H1 (cell line): Measurements from ENCODE around the gene SHPK. TPM values are rescaled to one million over a fixed set of nuclear protein-coding genes. Genes with fewer than 3 reads are reported as not detected.

Source experiments
- CTCF ChIA-PET: fragments of 300-600 bp; sonication (Branson Sonifier 250); formaldehyde crosslinking; loops from one replicate; lab custom pipeline; 2021; ENCODE audit not compliant: partially characterized antibody; lab: Charles Lee
- POLR2A ChIA-PET: fragments of 300-600 bp; sonication (Branson Sonifier 250); formaldehyde crosslinking; loops from one replicate; lab custom pipeline; 2021; ENCODE audit warnings: inconsistent platforms; ENCODE audit not compliant: partially characterized antibody; lab: Charles Lee
- DNase-seq, 2 experiments: peaks; one replicate each; pipeline versions ENCODE4 v3.0.0 to v3.0.0-alpha.2; 2010 to 2022; ENCODE audit warnings: low spot score in 2 of 2, low read depth in 1 of 2, mixed read lengths in 1 of 2
- FAIRE-seq: peaks from 2 replicates; lab custom pipeline; 2011; peaks lifted over from hg19 to GRCh38; lab: Jason Lieb, UNC
- H2AFZ ChIP-seq: 2 replicates; pipeline ENCODE4 v1.8.1; 2012; ENCODE audit warnings: low read length, inconsistent platforms
- H2AK5ac ChIP-seq: 2 replicates; pipeline ENCODE4 v1.6.1; 2013; ENCODE audit warnings: low read depth, low read length
- H2BK120ac ChIP-seq: replicated peaks from 2 replicates; pipeline ENCODE3; 2013; ENCODE audit warnings: low read depth, low read length, inconsistent platforms
- H2BK12ac ChIP-seq: 2 replicates; pipeline ENCODE4 v1.6.1; 2013; ENCODE audit warnings: low read depth, low read length
- H2BK15ac ChIP-seq: 2 replicates; pipeline ENCODE4 v1.6.1; 2013; ENCODE audit warnings: low read length
- H2BK20ac ChIP-seq: 2 replicates; pipeline ENCODE4 v1.6.1; 2013; ENCODE audit warnings: low read length
- H2BK5ac ChIP-seq: 2 replicates; pipeline ENCODE4 v1.6.1; 2013; ENCODE audit warnings: low read depth, low read length
- H3K14ac ChIP-seq: 2 replicates; pipeline ENCODE4 v1.6.1; 2013; ENCODE audit warnings: inconsistent platforms; ENCODE audit not compliant: insufficient read length
- H3K18ac ChIP-seq: 2 replicates; pipeline ENCODE4 v1.6.1; 2013; ENCODE audit warnings: low read length; ENCODE audit errors: extremely low read depth
- H3K23ac ChIP-seq: 2 replicates; pipeline ENCODE4 v1.6.1; 2013; ENCODE audit warnings: inconsistent platforms; ENCODE audit not compliant: insufficient read length
- H3K23me2 ChIP-seq: 2 replicates; pipeline ENCODE4 v1.6.1; 2013; ENCODE audit warnings: low read depth, low read length
- H3K27ac ChIP-seq: 2 replicates; pipeline ENCODE4 v1.6.1; 2011; ENCODE audit warnings: low read depth, low read length, inconsistent platforms
- H3K27me3 ChIP-seq, 4 experiments: replicated peaks in 1 of 4; 1 replicate in 1 of 4; 2 replicates in 3 of 4; pipeline versions ENCODE4 v1.6.1 to v1.8.1; 2011 to 2013; ENCODE audit warnings: low read length in 3 of 4, mild to moderate bottlenecking in 3 of 4, inconsistent platforms in 2 of 4, mixed read lengths in 2 of 4, moderate library complexity in 1 of 4; ENCODE audit not compliant: control insufficient read depth in 3 of 4, insufficient read depth in 3 of 4; ENCODE audit errors: extremely low read depth in 1 of 4
- H3K36me3 ChIP-seq, 4 experiments: 2 replicates each; pipeline versions ENCODE4 v1.6.1 to v1.8.1; 2011 to 2013; ENCODE audit warnings: mild to moderate bottlenecking in 4 of 4, low read length in 3 of 4, moderate library complexity in 2 of 4, control low read depth in 1 of 4, inconsistent platforms in 1 of 4; ENCODE audit not compliant: insufficient read depth in 4 of 4, control insufficient read depth in 2 of 4
- H3K4ac ChIP-seq: replicated peaks from 2 replicates; pipeline ENCODE3; 2013; ENCODE audit warnings: low read length, low read depth, mixed read lengths, inconsistent platforms; ENCODE audit not compliant: insufficient read length
- H3K4me1 ChIP-seq, 4 experiments: replicated peaks in 1 of 4; 1 replicate in 1 of 4; 2 replicates in 3 of 4; pipeline versions ENCODE4 v1.6.1 to v1.8.1; 2011 to 2013; ENCODE audit warnings: low read length in 3 of 4, inconsistent platforms in 2 of 4, mixed read lengths in 1 of 4; ENCODE audit not compliant: insufficient read depth in 4 of 4, control insufficient read depth in 3 of 4
- H3K4me2 ChIP-seq, 2 experiments: 2 replicates each; pipeline versions ENCODE4 v1.6.1 to v1.8.1; 2011 to 2013; ENCODE audit warnings: low read depth in 2 of 2, low read length in 2 of 2, control low read depth in 1 of 2, inconsistent platforms in 1 of 2, mild to moderate bottlenecking in 1 of 2; ENCODE audit not compliant: insufficient read depth in 1 of 2
- H3K4me3 ChIP-seq, 4 experiments: fragments of 200-600, 300-600 bp in 1 of 4; sonication (generic), shearing (Covaris generic), sonication (Bioruptor Twin) in 1 of 4; 2 replicates each; pipeline versions ENCODE4 v1.5.1 to v1.8.1; 2011 to 2016; ENCODE audit warnings: low read length in 4 of 4, low read depth in 3 of 4, control low read depth in 2 of 4, inconsistent platforms in 2 of 4, mild to moderate bottlenecking in 2 of 4, mixed read lengths in 1 of 4, moderate library complexity in 1 of 4; ENCODE audit not compliant: insufficient read depth in 2 of 4; ENCODE audit errors: extremely low read depth in 1 of 4
- H3K56ac ChIP-seq: replicated peaks from 2 replicates; pipeline ENCODE3; 2013; ENCODE audit warnings: low read depth, mild to moderate bottlenecking, mixed read lengths, low read length, inconsistent platforms; ENCODE audit not compliant: insufficient read length
- H3K79me1 ChIP-seq: 2 replicates; pipeline ENCODE4 v1.6.1; 2013; ENCODE audit warnings: low read depth, low read length, control low read depth
- H3K79me2 ChIP-seq, 2 experiments: 2 replicates each; pipeline versions ENCODE4 v1.6.1 to v1.8.1; 2012 to 2013; ENCODE audit warnings: low read length in 2 of 2, mild to moderate bottlenecking in 2 of 2, inconsistent platforms in 1 of 2; ENCODE audit not compliant: insufficient read depth in 2 of 2, control insufficient read depth in 1 of 2
- H3K9ac ChIP-seq, 4 experiments: replicated peaks in 1 of 4; 1 replicate in 1 of 4; 2 replicates in 3 of 4; pipeline versions ENCODE4 v1.6.1 to v1.8.1; 2011 to 2013; ENCODE audit warnings: low read depth in 3 of 4, low read length in 3 of 4, control low read depth in 2 of 4, mild to moderate bottlenecking in 2 of 4, moderate library complexity in 2 of 4, inconsistent platforms in 1 of 4; ENCODE audit errors: extremely low read depth in 1 of 4
- H3K9me3 ChIP-seq, 2 experiments: 2 replicates each; pipeline versions ENCODE4 v1.6.1 to v1.8.1; 2012 to 2013; ENCODE audit warnings: mild to moderate bottlenecking in 2 of 2, moderate library complexity in 2 of 2, control low read depth in 1 of 2, inconsistent platforms in 1 of 2, low read depth in 1 of 2, low read length in 1 of 2, mixed read lengths in 1 of 2; ENCODE audit not compliant: insufficient read depth in 2 of 2
- H4K20me1 ChIP-seq, 2 experiments: replicated peaks in 1 of 2; 2 replicates each; pipeline versions ENCODE3 to v1.8.1; 2011 to 2013; ENCODE audit warnings: inconsistent platforms in 2 of 2, low read length in 2 of 2, mild to moderate bottlenecking in 1 of 2; ENCODE audit not compliant: insufficient read depth in 2 of 2, control insufficient read depth in 1 of 2
- H4K5ac ChIP-seq: 2 replicates; pipeline ENCODE4 v1.6.1; 2013; ENCODE audit warnings: low read length, low read depth, mixed read lengths, inconsistent platforms; ENCODE audit not compliant: insufficient read length
- H4K8ac ChIP-seq: 2 replicates; pipeline ENCODE4 v1.8.0; 2013; ENCODE audit warnings: mild to moderate bottlenecking, moderate library complexity, low read length, inconsistent platforms; ENCODE audit not compliant: insufficient read depth; ENCODE audit errors: extremely low read depth
- H4K91ac ChIP-seq: replicated peaks from 2 replicates; pipeline ENCODE3; 2013; ENCODE audit warnings: low read length, mixed read lengths, inconsistent platforms; ENCODE audit not compliant: insufficient read length
- EZH2 ChIP-seq: fragments of 200-600 bp; sonication (generic); IDR thresholded peaks from 2 replicates; pipeline ENCODE4 v1.7.1; 2012; ENCODE audit warnings: low read depth, mild to moderate bottlenecking, moderate library complexity, low read length, inconsistent platforms; ENCODE audit not compliant: severe bottlenecking
- KDM5A ChIP-seq: fragments of 200-600 bp; IDR thresholded peaks from 2 replicates; pipeline ENCODE4 v1.7.1; 2012; ENCODE audit warnings: mild to moderate bottlenecking, low read length, inconsistent platforms, mixed read lengths
- RBBP5 ChIP-seq: IDR thresholded peaks from 2 replicates; pipeline ENCODE4 v1.7.1; 2012; ENCODE audit warnings: low read depth, mild to moderate bottlenecking, inconsistent platforms, low read length, moderate library complexity, borderline replicate concordance
- TCF12 ChIP-seq: IDR thresholded peaks from 2 replicates; pipeline ENCODE4 v1.6.1; 2011; ENCODE audit warnings: low read depth, mild to moderate bottlenecking, low read length
- ZNF274 ChIP-seq: IDR thresholded peaks from 2 replicates; pipeline ENCODE4 v1.7.0; 2012; ENCODE audit warnings: low read length, borderline replicate concordance; ENCODE audit errors: extremely low read depth
- WGBS, 2 experiments: shearing (Covaris generic) in 1 of 2; methylation state at CpG; one replicate each; pipeline versions ENCODE4 v1.1.6 to v1.1.7; 2013 to 2015; ENCODE audit warnings: low lambda C conversion rate in 2 of 2, mixed read lengths in 2 of 2, inconsistent platforms in 1 of 2, low coverage in 1 of 2, missing lambda C conversion rate in 1 of 2; ENCODE audit not compliant: insufficient replicate concordance in 2 of 2, insufficient coverage in 1 of 2, insufficient read length in 1 of 2; ENCODE audit errors: extremely low coverage in 1 of 2, missing lambda C conversion rate in 1 of 2; 5-methylcytosine and 5-hydroxymethylcytosine counted together
- polyA plus RNA-seq, 7 experiments: library from polyadenylated mRNA; depleted of rRNA in 3 of 7; stranded (reverse) in 5 of 7; unstranded in 2 of 7; fragments of >200 nt in 5 of 7; fragments of 200-250 nt in 2 of 7; gene quantifications; 1 replicate in 5 of 7; 2 replicates in 1 of 7; 4 replicates in 1 of 7; pipeline versions ENCODE4 v1.2.1 to v1.2.3, GENCODE V29; 2011 to 2013; ENCODE audit warnings: missing spikeins in 2 of 7, mixed read lengths in 2 of 7
- total RNA-seq: library from RNA; stranded (reverse); fragmentation: NEBNext Ultra II Directional; extraction: Animal tissue kit (Norgen Biotek cat#: 25700); gene quantifications from 2 replicates; pipeline ENCODE4 v1.2.1, GENCODE V29; 2021

SHPK gene
- total and polyA plus RNA-seq, 2 of the 8 experiments (the other 6 are each of a cell fraction or from before 2014, with no cell fraction given), result 28.6 to 36.7 TPM

GRCh38 chr17:3639981-3640596 is 4.0 kb upstream of the SHPK start:
- peaks cover 0 to 4% of the 10 kb centered on the region in 2 experiments; a peak in 2 of 4 replicates for H3K79me2 ChIP-seq
- no peak overlapping the region for H2BK15ac ChIP-seq
- FAIRE-seq (peak; percentile 39), DNase-seq (no peak)
- H4K5ac ChIP-seq, result no peak overlapping the region
- H3K4me3 ChIP-seq, result no peak overlapping the region
- H3K4ac ChIP-seq, result no peak overlapping the region
- H2BK20ac ChIP-seq, result no peak overlapping the region
- ChIA-PET POLR2A (interaction anchor here (1.2 to 1.9 kb wide), 5 partner anchors 9 to 28 kb away, joined by 3 to 6 read pairs (median 6); partner anchors contain the start of genes EMC6 and TAX1BP3), CTCF (interaction anchor here (1.2 kb wide), 1 partner anchor 8 kb away, joined by 5 read pairs; no protein-coding TSS in a partner anchor)
- H3K9ac ChIP-seq, result no peak overlapping the region
- H2AFZ ChIP-seq, result no peak overlapping the region
- no peak overlapping the region for H2BK120ac ChIP-seq
- H3K27ac ChIP-seq, result no peak overlapping the region
- 84% methylated on average over 7 of the region's 7 CpGs; no CpG with 5 or more reads in 1 of the 2 experiments for WGBS, 2 experiments
- H3K18ac ChIP-seq, result no peak overlapping the region
- peaks cover 3 to 8% (median 3%) of the 10 kb centered on the region in 4 experiments; a peak in 5 of 8 replicates for H3K36me3 ChIP-seq
- H3K23ac ChIP-seq, result no peak overlapping the region
- H3K23me2 ChIP-seq, result peaks cover 6% of the 10 kb centered on the region; the same call in 1 of the 2 replicates
- H3K4me2 ChIP-seq, result no peak overlapping the region; a peak in 1 of 4 replicates
- TF ChIP-seq KDM5A (no peak), EZH2 (no peak), ZNF274 (no peak), RBBP5 (no peak), TCF12 (no peak)
- no peak overlapping the region for H2BK12ac ChIP-seq
- H3K14ac ChIP-seq, result no peak overlapping the region
- no peaks in the 10 kb centered on the region for H3K27me3 ChIP-seq
- H4K91ac ChIP-seq, result no peak overlapping the region
- H3K9me3 ChIP-seq, result no peaks in the 10 kb centered on the region
- H4K8ac ChIP-seq, result no peak overlapping the region
- no peak overlapping the region for H3K56ac ChIP-seq
- H4K20me1 ChIP-seq, result peaks cover 0 to 5% of the 10 kb centered on the region in 2 experiments
- H3K79me1 ChIP-seq, result no peaks in the 10 kb centered on the region; the same call in 1 of the 2 replicates
- H3K4me1 ChIP-seq, result peaks cover 0 to 8% (median 5%) of the 10 kb centered on the region in 4 experiments; a peak in 3 of 7 replicates
- H2AK5ac ChIP-seq, result no peak overlapping the region
- no peak overlapping the region for H2BK5ac ChIP-seq
